Measurements from ENCODE around the gene TAF13.
"Not testable (repeated sequence)": the region's sequence is repeated elsewhere in the genome, so short reads cannot be mapped to it uniquely, and the experiment has no call there.

Gene TAF13

GRCh38 chr1:109083501-109083900, 7.7 kb upstream of the TAF13 start:
- Mint-ChIP-seq H3K4me1 (no peaks in the 10 kb centered on the region), H3K36me3 (peaks cover 0 to 3% of the 10 kb centered on the region in 2 donors), H3K9me3 (no peaks in the 10 kb centered on the region), H3K27me3 (peaks cover 0 to 3% of the 10 kb centered on the region in 2 donors), H3K27ac (no peak overlapping the region), H3K4me3 (no peak overlapping the region)
- no peak for ATAC-seq (replicated peaks)
- DNase-seq = no peak

- H3K27ac Mint-ChIP-seq = no peak overlapping the region
Observed at GRCh38 chr1:109080441-109081082, 4.8 kb upstream of the TAF13 start.

DNA sequence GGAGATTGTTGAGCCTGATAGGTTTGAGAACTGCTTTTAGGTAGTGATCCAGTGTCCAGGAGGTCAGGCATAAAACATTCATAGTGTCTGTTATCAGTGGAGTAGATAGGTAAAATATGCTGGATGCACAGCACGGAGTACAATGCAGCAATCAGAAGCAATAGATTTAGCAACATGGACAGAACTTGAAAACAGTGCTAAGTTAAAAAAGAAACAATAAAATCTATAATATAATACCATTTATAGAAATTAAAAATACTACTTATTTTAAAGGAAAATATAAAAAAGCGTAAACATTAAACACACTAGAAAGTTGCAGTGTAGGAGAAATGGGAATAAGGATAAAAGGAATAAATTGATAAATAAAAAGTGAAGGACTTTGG, 3.4 kb upstream of the TAF13 start:
- H3K9me3 Mint-ChIP-seq = no peaks in the 10 kb centered on the region
- H3K4me3 Mint-ChIP-seq = no peak overlapping the region
- H3K27ac Mint-ChIP-seq = no peak overlapping the region
- peaks cover 0 to 3% of the 10 kb centered on the region in 2 donors for H3K27me3 Mint-ChIP-seq
- peaks cover 3 to 9% of the 10 kb centered on the region in 2 donors for H3K4me1 Mint-ChIP-seq
- H3K36me3 Mint-ChIP-seq = peaks cover 3 to 11% of the 10 kb centered on the region in 2 donors
- DNase-seq (no peak), ATAC-seq (replicated peaks) (no peak)

More at GRCh38 chr1:109080441-109081082, 4.8 kb upstream of the TAF13 start:
- Mint-ChIP-seq H3K9me3 (no peaks in the 10 kb centered on the region), H3K27me3 (peaks cover 0 to 3% of the 10 kb centered on the region in 2 donors), H3K4me1 (peaks cover 0 to 5% of the 10 kb centered on the region in 2 donors), H3K36me3 (peaks cover 2 to 9% of the 10 kb centered on the region in 2 donors), H3K4me3 (no peak overlapping the region)
- no peak for DNase-seq
- ATAC-seq (replicated peaks) = no peak

GRCh38 chr1:109078317-109078716, 2.5 kb upstream of the TAF13 start:
- H3K27me3 Mint-ChIP-seq = peaks cover 0 to 3% of the 10 kb centered on the region in 2 donors
- no peaks in the 10 kb centered on the region for H3K9me3 Mint-ChIP-seq
- DNase-seq (no peak), ATAC-seq (replicated peaks) (no peak)
- peaks cover 5 to 9% of the 10 kb centered on the region in 2 donors for H3K4me1 Mint-ChIP-seq
- no peak overlapping the region for H3K27ac Mint-ChIP-seq
- H3K4me3 Mint-ChIP-seq = no peak overlapping the region
- peaks cover 4 to 12% of the 10 kb centered on the region in 2 donors for H3K36me3 Mint-ChIP-seq

DNA sequence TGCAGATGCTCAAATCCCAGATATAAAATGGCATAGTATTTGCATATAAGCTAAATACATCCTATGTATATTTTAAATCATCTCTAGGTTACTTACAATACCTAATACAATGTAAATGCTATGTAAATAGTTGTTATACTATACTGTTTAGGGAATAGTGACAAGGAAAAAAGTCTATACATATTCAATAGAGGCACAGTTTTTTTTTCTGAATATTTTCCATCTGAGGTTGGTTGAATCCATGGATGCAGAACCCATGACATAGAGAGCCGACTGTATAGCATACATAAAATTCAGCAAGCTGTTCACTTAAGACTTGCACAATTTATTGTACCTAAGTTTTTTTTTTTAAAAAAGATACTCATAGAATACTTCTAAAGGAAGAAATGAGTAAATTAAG, 6.5 kb downstream of the TAF13 start:
- Mint-ChIP-seq H3K27ac (no peak overlapping the region), H3K9me3 (no peaks in the 10 kb centered on the region), H3K4me3 (no peak overlapping the region), H3K27me3 (no peaks in the 10 kb centered on the region), H3K36me3 (peaks cover 21 to 33% of the 10 kb centered on the region in 2 donors), H3K4me1 (peaks cover 3% of the 10 kb centered on the region in 2 donors)
- DNase-seq (no peak), ATAC-seq (replicated peaks) (no peak)

GRCh38 chr1:109067883-109068282, 7.9 kb downstream of the TAF13 start:
- H3K36me3 Mint-ChIP-seq = peaks cover 21 to 34% of the 10 kb centered on the region in 2 donors
- DNase-seq (no peak), ATAC-seq (replicated peaks) (no peak)
- no peaks in the 10 kb centered on the region for H3K27me3 Mint-ChIP-seq
- H3K4me1 Mint-ChIP-seq = peaks cover 0 to under 1% of the 10 kb centered on the region in 2 donors
- no peak overlapping the region for H3K27ac Mint-ChIP-seq
- no peaks in the 10 kb centered on the region for H3K9me3 Mint-ChIP-seq
- no peak overlapping the region for H3K4me3 Mint-ChIP-seq

GRCh38 chr1:109065137-109065536, 10.7 kb downstream of the TAF13 start:
- H3K27me3 Mint-ChIP-seq = no peaks in the 10 kb centered on the region
- DNase-seq (no peak), ATAC-seq (replicated peaks) (no peak)
- no peaks in the 10 kb centered on the region for H3K9me3 Mint-ChIP-seq
- no peak overlapping the region for H3K27ac Mint-ChIP-seq
- peaks cover 13 to 24% of the 10 kb centered on the region in 2 donors for H3K36me3 Mint-ChIP-seq
- no peaks in the 10 kb centered on the region for H3K4me1 Mint-ChIP-seq
- no peak overlapping the region for H3K4me3 Mint-ChIP-seq

DNA sequence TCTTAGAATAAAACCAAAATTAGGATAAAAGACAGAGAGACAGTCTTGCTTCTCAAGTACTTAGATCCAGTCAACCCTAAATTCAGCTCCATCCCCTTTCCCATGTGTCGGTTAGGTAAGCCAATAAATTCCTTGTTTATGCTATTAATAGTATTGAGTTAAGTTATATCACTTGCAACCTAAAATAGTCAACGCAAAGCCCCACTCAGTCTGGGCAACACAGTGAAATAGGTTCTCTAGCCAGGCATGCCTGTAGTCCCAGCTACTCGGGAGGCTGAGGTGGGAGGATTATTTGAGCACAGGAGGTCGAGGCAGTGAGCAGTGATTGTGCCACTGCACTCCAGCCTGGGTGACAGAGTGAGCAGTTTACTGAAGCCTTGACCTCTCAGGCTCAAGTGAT, 14.6 kb downstream of the TAF13 start:
- ATAC-seq (replicated peaks) (no peak), DNase-seq (no peak)
- Mint-ChIP-seq H3K27me3 (no peaks in the 10 kb centered on the region), H3K9me3 (no peaks in the 10 kb centered on the region), H3K4me1 (no peaks in the 10 kb centered on the region), H3K36me3 (peaks cover 7 to 18% of the 10 kb centered on the region in 2 donors), H3K4me3 (no peak overlapping the region), H3K27ac (no peak overlapping the region)

- no peak for DNase-seq
- H3K4me1 Mint-ChIP-seq = no peaks in the 10 kb centered on the region
- no peaks in the 10 kb centered on the region for H3K27me3 Mint-ChIP-seq
- peaks cover 7 to 17% of the 10 kb centered on the region in 2 donors for H3K36me3 Mint-ChIP-seq
- no peak overlapping the region for H3K27ac Mint-ChIP-seq
- no peaks in the 10 kb centered on the region for H3K9me3 Mint-ChIP-seq
- H3K4me3 Mint-ChIP-seq = no peak overlapping the region
- no peak for ATAC-seq (replicated peaks)
Observed at GRCh38 chr1:109060707-109061106, 15.1 kb downstream of the TAF13 start.

GRCh38 chr1:109059026-109059425, 16.8 kb downstream of the TAF13 start:
- Mint-ChIP-seq H3K27me3 (no peaks in the 10 kb centered on the region), H3K4me3 (no peak overlapping the region)

GRCh38 chr1:109056064-109056463, 19.7 kb downstream of the TAF13 start:
- no peak for DNase-seq
- ATAC-seq (replicated peaks) = no peak
- no peaks in the 10 kb centered on the region for H3K4me1 Mint-ChIP-seq
- H3K36me3 Mint-ChIP-seq = no peaks in the 10 kb centered on the region
- no peak overlapping the region for H3K27ac Mint-ChIP-seq
- peaks cover 0 to 3% of the 10 kb centered on the region in 2 donors for H3K27me3 Mint-ChIP-seq
- no peaks in the 10 kb centered on the region for H3K9me3 Mint-ChIP-seq
- H3K4me3 Mint-ChIP-seq = no peak overlapping the region

More at GRCh38 chr1:109059026-109059425, 16.8 kb downstream of the TAF13 start:
- Mint-ChIP-seq H3K27ac (no peak overlapping the region), H3K36me3 (peaks cover 2 to 5% of the 10 kb centered on the region in 2 donors), H3K4me1 (no peaks in the 10 kb centered on the region), H3K9me3 (no peaks in the 10 kb centered on the region)
- ATAC-seq (replicated peaks) (no peak), DNase-seq (no peak)

- not testable (repeated sequence) for H3K4me1 Mint-ChIP-seq; H3K4me3 Mint-ChIP-seq; ATAC-seq (replicated peaks); DNase-seq; H3K9me3 Mint-ChIP-seq; H3K27ac Mint-ChIP-seq; H3K36me3 Mint-ChIP-seq
- H3K27me3 Mint-ChIP-seq = peaks cover 8 to 14% of the 10 kb centered on the region in 2 donors
Observed at GRCh38 chr1:109052145-109052544, 23.7 kb downstream of the TAF13 start.

DNA sequence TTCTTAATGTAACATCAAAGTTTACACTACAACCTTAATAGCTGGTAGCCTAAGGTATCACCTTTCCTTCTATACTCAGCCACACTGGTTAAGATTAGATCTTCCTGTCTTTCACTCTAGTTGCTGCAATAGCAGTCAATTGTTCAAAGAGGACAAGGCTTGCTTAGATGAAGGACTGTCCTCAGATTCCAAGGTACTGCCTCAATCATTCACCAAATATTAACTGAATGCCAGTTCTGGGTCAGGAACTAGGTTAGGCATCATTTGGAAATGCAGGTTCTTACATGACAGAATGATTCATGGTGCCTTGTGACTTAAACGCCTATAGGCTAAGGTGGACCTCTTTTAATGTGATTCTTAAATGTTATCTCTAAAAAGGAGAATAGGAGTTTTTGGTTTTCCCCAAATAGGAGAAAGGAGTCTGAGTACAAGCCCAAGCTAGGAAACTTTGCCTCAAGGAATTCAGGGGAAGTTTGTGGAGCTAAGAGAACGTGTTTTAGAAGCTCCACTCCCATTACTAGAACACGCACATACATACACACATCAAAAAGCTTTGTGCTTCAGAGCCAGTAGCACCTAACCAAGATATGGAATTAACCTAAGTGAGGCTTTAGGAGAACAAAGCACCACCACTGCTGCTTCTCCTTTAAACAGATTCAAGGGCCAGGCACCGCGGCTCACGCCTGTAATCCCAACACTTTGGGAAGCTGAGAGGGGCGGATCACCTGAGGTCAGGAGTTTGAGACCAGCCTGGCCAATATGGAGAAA, 25.4 kb downstream of the TAF13 start:
- no peak for DNase-seq
- H3K4me1 Mint-ChIP-seq = no peaks in the 10 kb centered on the region
- H3K9me3 Mint-ChIP-seq = no peaks in the 10 kb centered on the region
- no peaks in the 10 kb centered on the region for H3K36me3 Mint-ChIP-seq
- no peak overlapping the region for H3K27ac Mint-ChIP-seq
- H3K27me3 Mint-ChIP-seq = peaks cover 8 to 14% of the 10 kb centered on the region in 2 donors
- no peak for ATAC-seq (replicated peaks)
- H3K4me3 Mint-ChIP-seq = no peak overlapping the region

GRCh38 chr1:109048335-109048734, 27.5 kb downstream of the TAF13 start:
- DNase-seq (no peak), ATAC-seq (replicated peaks) (no peak)
- no peaks in the 10 kb centered on the region for H3K36me3 Mint-ChIP-seq
- H3K4me1 Mint-ChIP-seq = no peaks in the 10 kb centered on the region
- no peak overlapping the region for H3K4me3 Mint-ChIP-seq
- H3K27ac Mint-ChIP-seq = no peak overlapping the region
- H3K27me3 Mint-ChIP-seq = peaks cover 8 to 14% of the 10 kb centered on the region in 2 donors
- H3K9me3 Mint-ChIP-seq = no peaks in the 10 kb centered on the region

GRCh38 chr1:109047339-109047738, 28.5 kb downstream of the TAF13 start:
- Mint-ChIP-seq H3K36me3 (no peaks in the 10 kb centered on the region), H3K27me3 (peaks cover 8 to 11% of the 10 kb centered on the region in 2 donors), H3K9me3 (no peaks in the 10 kb centered on the region), H3K4me3 (no peak overlapping the region), H3K4me1 (peaks cover 1 to 4% of the 10 kb centered on the region in 2 donors), H3K27ac (no peak overlapping the region)
- ATAC-seq (replicated peaks) (no peak), DNase-seq (no peak)

Measured in stimulated activated naive B cell treated with anti-CD40 and anti-IgM and Interleukin-4, amounts not matched to agents 10 μg/mL and 1 μg/mL and 100 μg/mL, for 72 hours (primary cell).